Trophoblast cell (in vitro differentiated cells and primary cell): ENCODE results near the gene RGS3.

Experiments
- DNase-seq, 2 donors: peaks; one replicate each; pipeline ENCODE4 v3.0.0-alpha.2; 2016
- H2AFZ ChIP-seq: 2 replicates; pipeline ENCODE4 v1.6.1; 2013; ENCODE audit warnings: low read length, moderate library complexity, mild to moderate bottlenecking; ENCODE audit not compliant: insufficient read depth, poor library complexity
- H2AK5ac ChIP-seq: 2 replicates; pipeline ENCODE4 v1.6.1; 2013; ENCODE audit warnings: mild to moderate bottlenecking, low read length
- H2BK120ac ChIP-seq: 2 replicates; pipeline ENCODE4 v1.6.1; 2013; ENCODE audit warnings: low read length, mild to moderate bottlenecking, moderate library complexity; ENCODE audit not compliant: insufficient read depth, poor library complexity
- H2BK12ac ChIP-seq: 2 replicates; pipeline ENCODE4 v1.6.1; 2013; ENCODE audit warnings: mild to moderate bottlenecking, low read length, moderate library complexity
- H2BK5ac ChIP-seq: 2 replicates; pipeline ENCODE4 v1.6.1; 2013; ENCODE audit warnings: low read length, low read depth, moderate library complexity, mild to moderate bottlenecking; ENCODE audit not compliant: poor library complexity
- H3K14ac ChIP-seq: 2 replicates; pipeline ENCODE4 v1.6.1; 2013; ENCODE audit warnings: mild to moderate bottlenecking, low read length
- H3K18ac ChIP-seq: 2 replicates; pipeline ENCODE4 v1.6.1; 2013; ENCODE audit warnings: mild to moderate bottlenecking, low read length
- H3K23ac ChIP-seq: 2 replicates; pipeline ENCODE4 v1.6.1; 2013; ENCODE audit warnings: low read length
- H3K27ac ChIP-seq: 2 replicates; pipeline ENCODE4 v1.5.1; 2013; ENCODE audit warnings: low read depth, mild to moderate bottlenecking, inconsistent platforms, low read length, moderate library complexity
- H3K27me3 ChIP-seq: 2 replicates; pipeline ENCODE4 v1.6.1; 2013; ENCODE audit warnings: inconsistent platforms, mild to moderate bottlenecking, low read length, moderate library complexity; ENCODE audit not compliant: insufficient read depth
- H3K36me3 ChIP-seq, 2 experiments: 1 replicate in 1 of 2; 2 replicates in 1 of 2; pipeline ENCODE4 v1.6.1; 2013; ENCODE audit warnings: low read length in 2 of 2, mild to moderate bottlenecking in 2 of 2, moderate library complexity in 1 of 2; ENCODE audit not compliant: insufficient read depth in 2 of 2, control insufficient read depth in 1 of 2
- H3K4ac ChIP-seq: 2 replicates; pipeline ENCODE4 v1.6.1; 2013; ENCODE audit warnings: low read depth, mild to moderate bottlenecking, low read length, moderate library complexity
- H3K4me1 ChIP-seq, 2 experiments: 1 replicate in 1 of 2; 2 replicates in 1 of 2; pipeline ENCODE4 v1.6.1; 2013; ENCODE audit warnings: low read length in 2 of 2, mild to moderate bottlenecking in 2 of 2, moderate library complexity in 1 of 2; ENCODE audit not compliant: insufficient read depth in 2 of 2, control insufficient read depth in 1 of 2
- H3K4me2 ChIP-seq: 2 replicates; pipeline ENCODE4 v1.6.1; 2013; ENCODE audit warnings: inconsistent platforms, mild to moderate bottlenecking, low read length, moderate library complexity
- H3K4me3 ChIP-seq: 2 replicates; pipeline ENCODE4 v1.5.1; 2013; ENCODE audit warnings: mild to moderate bottlenecking, low read depth, low read length, inconsistent platforms
- H3K79me1 ChIP-seq: one replicate; pipeline ENCODE4 v1.6.1; 2013; ENCODE audit warnings: low read length
- H3K79me2 ChIP-seq: 2 replicates; pipeline ENCODE4 v1.6.1; 2013; ENCODE audit warnings: low read length, mild to moderate bottlenecking; ENCODE audit not compliant: control insufficient read depth, insufficient read depth, poor library complexity
- H3K9ac ChIP-seq: 2 replicates; pipeline ENCODE4 v1.6.1; 2013; ENCODE audit warnings: mild to moderate bottlenecking, low read length
- H3K9me3 ChIP-seq: 2 replicates; pipeline ENCODE4 v1.6.1; 2013; ENCODE audit warnings: low read depth, mild to moderate bottlenecking, control low read depth, inconsistent platforms, low read length; ENCODE audit not compliant: insufficient read depth
- H4K12ac ChIP-seq: 2 replicates; pipeline ENCODE4 v1.6.1; 2013; ENCODE audit warnings: low read depth, mild to moderate bottlenecking, low read length, moderate library complexity
- H4K8ac ChIP-seq: 2 replicates; pipeline ENCODE4 v1.6.1; 2013; ENCODE audit warnings: low read depth, mild to moderate bottlenecking, low read length, moderate library complexity
- H4K91ac ChIP-seq: one replicate; pipeline ENCODE4 v1.6.1; 2013; ENCODE audit warnings: low read depth, mild to moderate bottlenecking, low read length, moderate library complexity
- whole genome bisulfite sequencing: extraction: QIAGEN DNeasy Blood & Tissue Kit; methylation state at CpG from one replicate; pipeline ENCODE4 v1.1.7; 2013; ENCODE audit warnings: missing lambda C conversion rate; ENCODE audit not compliant: insufficient read length, insufficient coverage; ENCODE audit errors: extremely low coverage; 5-methylcytosine and 5-hydroxymethylcytosine counted together

The RGS3 gene

GRCh38 chr9:113612828-113613227 is 149.3 kb downstream of the RGS3 start:
- peak overlapping the region; percentile 71 for H2AK5ac ChIP-seq
- no peaks in the 10 kb centered on the region for H3K27me3 ChIP-seq
- H2AFZ ChIP-seq, result no peak overlapping the region
- H3K79me1 ChIP-seq, result peaks cover 31% of the 10 kb centered on the region
- peak overlapping the region; percentile 45 for H2BK12ac ChIP-seq
- WGBS, result no CpG with 5 or more reads among the region's 6 CpGs
- H3K9me3 ChIP-seq, result no peaks in the 10 kb centered on the region
- H3K4ac ChIP-seq, result no peak overlapping the region
- no peak overlapping the region for H2BK120ac ChIP-seq
- no peak overlapping the region for H2BK5ac ChIP-seq
- peak overlapping the region; percentile 47 for H3K14ac ChIP-seq
- H3K4me2 ChIP-seq, result no peak overlapping the region
- DNase-seq, result no peak
- no peak overlapping the region for H3K4me3 ChIP-seq
- no peak overlapping the region for H3K18ac ChIP-seq
- no peak overlapping the region for H3K27ac ChIP-seq
- no peaks in the 10 kb centered on the region for H3K36me3 ChIP-seq
- H3K23ac ChIP-seq, result no peak overlapping the region
- peaks cover 24 to 29% of the 10 kb centered on the region in 2 experiments for H3K4me1 ChIP-seq
- H3K9ac ChIP-seq, result no peak overlapping the region
- peaks cover 4% of the 10 kb centered on the region for H3K79me2 ChIP-seq
- peak overlapping the region; percentile 50 for H4K91ac ChIP-seq
- H4K12ac ChIP-seq, result no peak overlapping the region
- H4K8ac ChIP-seq, result no peak overlapping the region

- H4K91ac ChIP-seq, result no peak overlapping the region
- H3K27me3 ChIP-seq, result no peaks in the 10 kb centered on the region
- no peak overlapping the region for H3K4me3 ChIP-seq
- H2AK5ac ChIP-seq, result no peak overlapping the region
- H2AFZ ChIP-seq, result no peak overlapping the region
- no peak overlapping the region for H4K12ac ChIP-seq
- H2BK120ac ChIP-seq, result no peak overlapping the region
- H4K8ac ChIP-seq, result no peak overlapping the region
- H3K9me3 ChIP-seq, result no peaks in the 10 kb centered on the region
- WGBS, result 100% methylated on average over 2 of the region's 6 CpGs
- no peak overlapping the region for H3K14ac ChIP-seq
- peaks cover 29% of the 10 kb centered on the region for H3K79me1 ChIP-seq
- H3K23ac ChIP-seq, result peak overlapping the region; percentile 93
- no peak overlapping the region for H3K9ac ChIP-seq
- no peak overlapping the region for H3K4ac ChIP-seq
- DNase-seq, result no peak
- no peaks in the 10 kb centered on the region for H3K36me3 ChIP-seq
- H3K27ac ChIP-seq, result no peak overlapping the region
- H3K18ac ChIP-seq, result no peak overlapping the region
- peaks cover 24 to 29% of the 10 kb centered on the region in 2 experiments for H3K4me1 ChIP-seq
- H2BK12ac ChIP-seq, result no peak overlapping the region
- H2BK5ac ChIP-seq, result no peak overlapping the region
- H3K79me2 ChIP-seq, result peaks cover 4% of the 10 kb centered on the region
- H3K4me2 ChIP-seq, result no peak overlapping the region
These were observed 150.4 kb downstream of the RGS3 start for GRCh38 chr9:113613815-113614413.

- Histone ChIP-seq H3K23ac (no peak overlapping the region), H2BK12ac (peak overlapping the region; percentile 38), H3K4me3 (no peak overlapping the region), H4K12ac (no peak overlapping the region), H3K18ac (no peak overlapping the region), H3K4me2 (no peak overlapping the region), H2AK5ac (peak overlapping the region; percentile 61), H3K9ac (no peak overlapping the region), H4K91ac (peak overlapping the region; percentile 15), H2BK5ac (no peak overlapping the region), H2BK120ac (no peak overlapping the region), H3K9me3 (no peaks in the 10 kb centered on the region), H3K79me1 (peaks cover 32% of the 10 kb centered on the region), H3K36me3 (no peaks in the 10 kb centered on the region), H3K79me2 (peaks cover 5% of the 10 kb centered on the region), H3K27ac (no peak overlapping the region), H4K8ac (no peak overlapping the region), H3K27me3 (no peaks in the 10 kb centered on the region), H2AFZ (no peak overlapping the region), H3K4me1 (peaks cover 24 to 32% of the 10 kb centered on the region in 2 experiments), H3K14ac (no peak overlapping the region), H3K4ac (no peak overlapping the region)
- no CpG with 5 or more reads among the region's 14 CpGs for WGBS
- DNase-seq, result no peak
These were observed 151.5 kb downstream of the RGS3 start for GRCh38 chr9:113614843-113615648.

DNA sequence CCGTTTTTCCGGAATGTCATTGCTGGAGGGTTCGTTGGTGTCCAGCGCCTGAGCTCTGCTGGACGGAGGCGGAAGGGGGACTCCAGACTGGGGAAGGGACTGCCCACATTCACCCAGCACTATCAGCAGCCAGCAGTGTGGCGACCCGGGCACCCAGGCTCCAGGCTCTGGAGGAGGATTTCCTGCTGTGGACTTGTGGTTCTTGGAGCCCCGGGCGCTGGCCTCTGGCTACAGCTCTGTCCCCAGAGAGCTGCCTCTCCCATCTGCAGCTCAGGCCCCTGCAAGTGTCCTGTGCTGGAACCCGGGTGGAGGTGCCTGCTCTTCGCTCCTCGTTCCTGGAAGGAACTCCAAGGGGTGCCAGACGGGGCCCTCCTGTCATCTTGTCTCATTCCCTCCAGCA is 152.6 kb downstream of the RGS3 start:
- Histone ChIP-seq H2AFZ (no peak overlapping the region), H3K14ac (peak overlapping the region; percentile 45), H3K4me2 (no peak overlapping the region), H4K8ac (no peak overlapping the region), H3K27ac (no peak overlapping the region), H2BK120ac (peak overlapping the region; percentile 57), H3K79me1 (peaks cover 31% of the 10 kb centered on the region), H2BK5ac (no peak overlapping the region), H4K12ac (no peak overlapping the region), H3K4ac (no peak overlapping the region), H4K91ac (peak overlapping the region; percentile 72), H2AK5ac (no peak overlapping the region), H2BK12ac (peak overlapping the region; percentile 74), H3K79me2 (peaks cover 5% of the 10 kb centered on the region), H3K36me3 (no peaks in the 10 kb centered on the region), H3K9me3 (no peaks in the 10 kb centered on the region), H3K23ac (no peak overlapping the region), H3K27me3 (no peaks in the 10 kb centered on the region), H3K4me1 (peaks cover 23 to 31% of the 10 kb centered on the region in 2 experiments), H3K9ac (no peak overlapping the region), H3K18ac (no peak overlapping the region), H3K4me3 (no peak overlapping the region)
- no CpG with 5 or more reads among the region's 14 CpGs for WGBS
- DNase-seq, result peak in 1 of 2 donors; percentile 12
